ENCODE measurements around the gene ALDH1A1.
A peak's percentile ranks its signal among the peaks of the same experiment; 100 is the strongest.

Gene ALDH1A1

DNA sequence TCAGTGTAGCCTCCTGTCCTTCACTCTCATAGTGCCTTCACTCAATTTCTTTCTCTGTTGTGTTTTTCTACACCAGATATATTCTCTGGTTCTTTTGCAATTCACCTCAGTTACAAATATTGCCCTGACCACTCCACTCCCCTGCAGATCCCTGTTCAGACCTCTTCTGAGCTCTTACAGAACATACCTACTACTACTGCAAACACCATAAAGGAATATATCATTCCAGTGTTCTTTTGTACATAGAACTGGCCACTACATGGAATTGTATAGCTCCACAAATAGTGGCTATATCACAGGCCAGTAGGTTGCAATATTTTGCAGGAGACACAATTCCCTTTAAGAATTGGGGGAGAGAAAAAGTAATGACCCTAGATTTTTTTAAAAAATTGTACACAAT, 21.0 kb downstream of the ALDH1A1 start:
- no peak for TF ChIP-seq JUND (IDR thresholded peaks at IDR 0.05; ENCODE audit: low read depth)
- in situ Hi-C loops (cut with HindIII; ENCODE audit: low pct_unique_long_range_greater_than_20kb, low sequenced_read_pairs): no loop called here
- DNase-seq (ENCODE audit: low read depth in 1 of 2, low spot score in 1 of 2): no peak

DNA sequence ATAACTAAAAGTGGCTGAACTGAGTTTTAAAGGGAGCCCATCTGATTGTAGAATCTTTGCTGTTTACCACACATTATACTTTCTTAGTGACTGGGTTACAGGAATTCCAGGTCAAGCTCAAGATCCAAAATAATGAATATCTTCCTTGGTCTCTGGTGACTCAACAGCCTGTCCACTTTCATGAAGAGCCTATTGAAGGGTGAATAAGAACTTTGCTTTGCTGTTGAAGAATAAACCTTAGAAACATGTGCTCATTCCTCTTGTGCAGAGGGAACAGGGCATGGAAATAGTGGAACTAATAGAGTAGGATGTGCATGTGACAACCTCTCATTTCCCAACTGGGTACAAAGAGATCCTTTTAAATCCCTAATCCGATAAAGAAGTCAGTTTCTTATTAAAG, 21.4 kb downstream of the ALDH1A1 start:
- no peak for DNase-seq (ENCODE audit: low read depth in 1 of 2, low spot score in 1 of 2)
- in situ Hi-C loops (cut with HindIII; ENCODE audit: low pct_unique_long_range_greater_than_20kb, low sequenced_read_pairs): no loop called here
- TF ChIP-seq JUND (IDR thresholded peaks at IDR 0.05; ENCODE audit: low read depth): no peak

DNA sequence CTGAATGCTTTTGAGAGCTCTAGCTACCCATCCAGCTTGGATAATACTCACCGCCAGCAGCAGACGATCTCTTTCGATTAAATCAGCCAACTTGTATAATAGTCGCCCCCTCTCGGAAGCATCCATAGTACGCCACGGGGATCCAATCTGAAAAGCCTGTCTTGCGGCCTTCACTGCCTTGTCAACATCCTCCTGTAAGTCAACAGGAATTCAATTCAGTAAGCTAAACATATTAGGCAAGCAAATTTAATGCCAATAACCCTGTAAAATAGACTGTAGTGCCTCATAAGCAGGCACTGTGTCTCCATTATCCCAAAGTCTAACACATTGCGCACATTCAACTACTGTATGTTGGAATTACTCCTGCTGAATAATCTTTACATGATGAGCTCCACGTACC, 22.0 kb downstream of the ALDH1A1 start:
- TF ChIP-seq JUND (IDR thresholded peaks at IDR 0.05; ENCODE audit: low read depth): no peak
- in situ Hi-C loops (cut with HindIII; ENCODE audit: low pct_unique_long_range_greater_than_20kb, low sequenced_read_pairs): no loop called here
- peak in 1 of 2 experiments; percentile 46 for DNase-seq (ENCODE audit: low read depth in 1 of 2, low spot score in 1 of 2)

DNA sequence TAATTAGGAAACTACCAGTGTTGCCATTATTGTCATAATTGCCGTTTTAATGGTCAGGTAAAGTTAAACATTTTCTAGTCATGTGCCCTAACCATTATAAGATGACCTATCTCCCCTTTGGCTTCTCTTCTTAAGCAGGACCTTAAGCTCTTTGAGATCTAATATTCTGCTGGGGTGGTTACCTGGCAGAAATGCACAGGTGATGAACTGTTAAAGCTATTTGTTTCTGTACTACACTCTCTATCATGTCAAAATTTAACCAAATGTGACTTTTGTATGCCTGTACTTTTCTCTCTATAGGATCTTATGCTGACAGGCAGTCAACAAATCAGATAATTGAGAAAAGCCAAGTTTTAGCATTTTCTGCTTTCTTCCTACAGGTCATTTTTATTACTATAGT, 23.3 kb downstream of the ALDH1A1 start:
- TF ChIP-seq JUND (IDR thresholded peaks at IDR 0.05; ENCODE audit: low read depth): no peak
- in situ Hi-C loops (cut with HindIII; ENCODE audit: low pct_unique_long_range_greater_than_20kb, low sequenced_read_pairs): no loop called here
- no peak for DNase-seq (ENCODE audit: low read depth in 1 of 2, low spot score in 1 of 2)

DNA sequence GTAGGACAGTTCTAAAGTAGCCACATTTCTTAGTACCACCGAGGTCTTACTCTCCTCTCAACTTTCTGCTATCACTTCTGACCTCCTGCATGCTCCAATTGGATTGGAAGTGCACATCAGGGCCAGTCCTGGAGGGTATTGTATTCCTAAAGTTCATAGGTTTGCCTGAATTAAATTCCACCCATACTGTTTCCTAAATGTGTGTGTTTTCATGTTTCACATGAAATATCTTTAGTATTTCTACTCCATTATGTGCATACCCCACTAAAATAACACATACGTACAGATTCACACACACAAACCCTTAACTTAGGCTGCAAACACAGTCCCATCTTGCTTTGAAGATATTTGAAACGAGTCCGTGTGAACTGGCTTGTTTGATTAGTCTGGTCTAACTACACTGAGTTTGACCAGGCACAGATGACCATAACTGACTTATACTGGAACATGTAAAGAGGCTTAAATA, 24.8 kb downstream of the ALDH1A1 start:
- TF ChIP-seq JUND (IDR thresholded peaks at IDR 0.05; ENCODE audit: low read depth): no peak
- no peak for DNase-seq (ENCODE audit: low read depth in 1 of 2, low spot score in 1 of 2)
- in situ Hi-C loops (cut with HindIII; ENCODE audit: low pct_unique_long_range_greater_than_20kb, low sequenced_read_pairs): no loop called here

DNA sequence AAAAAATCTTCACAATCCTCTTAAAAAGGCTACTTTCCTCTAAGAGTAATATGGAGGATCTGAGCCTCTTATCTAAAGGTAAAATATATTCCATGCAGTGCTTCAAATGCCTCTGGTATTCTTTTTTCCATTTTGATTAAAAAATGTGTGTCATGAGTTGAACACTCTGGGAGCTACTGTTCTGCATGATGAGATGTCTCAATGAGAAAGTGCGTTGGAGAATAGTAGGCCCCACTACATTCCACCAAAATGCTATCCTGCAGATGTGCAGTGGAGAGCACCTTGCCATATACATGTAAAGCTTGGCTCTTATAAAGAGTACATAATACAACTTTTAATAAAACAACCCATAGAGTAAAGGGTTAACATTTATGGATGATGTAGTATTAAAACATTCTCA, 26.3 kb downstream of the ALDH1A1 start:
- no peak for DNase-seq (ENCODE audit: low read depth in 1 of 2, low spot score in 1 of 2)
- in situ Hi-C loops (cut with HindIII; ENCODE audit: low pct_unique_long_range_greater_than_20kb, low sequenced_read_pairs): no loop called here
- TF ChIP-seq JUND (IDR thresholded peaks at IDR 0.05; ENCODE audit: low read depth): no peak

DNA sequence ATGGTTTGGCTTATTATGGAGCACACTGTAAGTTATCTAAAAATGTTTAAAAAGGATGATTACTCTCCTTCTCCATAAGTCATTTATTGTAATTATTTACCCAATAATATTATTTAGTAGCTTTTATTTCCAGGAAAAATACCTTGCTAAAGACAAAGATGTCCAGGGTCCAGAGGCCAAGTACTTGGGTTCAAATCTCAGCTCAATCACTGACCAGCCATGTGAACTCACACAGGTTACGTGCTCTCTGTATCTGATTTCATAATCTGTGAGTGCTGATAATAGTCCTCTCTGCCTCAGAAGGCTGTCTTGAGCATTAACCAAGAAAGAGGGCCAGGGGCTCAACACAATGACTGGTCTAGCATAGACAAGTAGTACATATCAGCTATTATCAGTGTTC, 27.0 kb downstream of the ALDH1A1 start:
- in situ Hi-C loops (cut with HindIII; ENCODE audit: low pct_unique_long_range_greater_than_20kb, low sequenced_read_pairs): no loop called here
- no peak for TF ChIP-seq JUND (IDR thresholded peaks at IDR 0.05; ENCODE audit: low read depth)
- no peak for DNase-seq (ENCODE audit: low read depth in 1 of 2, low spot score in 1 of 2)

DNA sequence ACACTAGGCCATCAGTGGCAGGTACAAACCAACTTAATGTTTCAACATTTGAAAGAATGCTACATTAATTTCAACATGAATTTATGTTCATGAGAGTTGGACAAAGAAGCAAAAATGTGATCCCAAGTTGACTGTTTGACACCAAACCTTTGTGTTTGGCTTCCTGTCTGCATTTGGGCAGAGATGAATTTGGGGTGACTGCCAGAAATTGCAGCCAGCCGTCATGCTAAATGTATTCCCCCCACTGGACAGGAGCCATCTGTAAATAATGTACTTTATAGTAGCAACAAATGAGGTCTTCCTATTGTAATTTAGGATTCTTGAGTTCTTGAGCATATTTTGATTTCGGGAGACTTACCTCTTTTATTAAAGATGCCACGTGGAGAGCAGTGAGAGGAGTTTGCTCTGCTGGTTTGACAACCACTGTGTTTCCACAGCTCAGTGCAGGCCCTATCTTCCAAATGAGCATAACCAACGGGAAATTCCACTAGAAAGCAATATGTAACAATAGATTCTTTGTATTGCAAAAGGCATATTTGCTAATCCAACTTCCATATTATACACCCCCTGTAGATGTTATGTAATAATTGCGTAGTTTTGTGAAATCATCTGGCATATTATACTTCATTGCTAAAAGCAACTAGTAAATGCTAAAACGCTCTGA, 27.6 kb downstream of the ALDH1A1 start:
- in situ Hi-C loops (cut with HindIII; ENCODE audit: low pct_unique_long_range_greater_than_20kb, low sequenced_read_pairs): no loop called here
- DNase-seq (ENCODE audit: low read depth in 1 of 2, low spot score in 1 of 2): no peak
- no peak for TF ChIP-seq JUND (IDR thresholded peaks at IDR 0.05; ENCODE audit: low read depth)

DNA sequence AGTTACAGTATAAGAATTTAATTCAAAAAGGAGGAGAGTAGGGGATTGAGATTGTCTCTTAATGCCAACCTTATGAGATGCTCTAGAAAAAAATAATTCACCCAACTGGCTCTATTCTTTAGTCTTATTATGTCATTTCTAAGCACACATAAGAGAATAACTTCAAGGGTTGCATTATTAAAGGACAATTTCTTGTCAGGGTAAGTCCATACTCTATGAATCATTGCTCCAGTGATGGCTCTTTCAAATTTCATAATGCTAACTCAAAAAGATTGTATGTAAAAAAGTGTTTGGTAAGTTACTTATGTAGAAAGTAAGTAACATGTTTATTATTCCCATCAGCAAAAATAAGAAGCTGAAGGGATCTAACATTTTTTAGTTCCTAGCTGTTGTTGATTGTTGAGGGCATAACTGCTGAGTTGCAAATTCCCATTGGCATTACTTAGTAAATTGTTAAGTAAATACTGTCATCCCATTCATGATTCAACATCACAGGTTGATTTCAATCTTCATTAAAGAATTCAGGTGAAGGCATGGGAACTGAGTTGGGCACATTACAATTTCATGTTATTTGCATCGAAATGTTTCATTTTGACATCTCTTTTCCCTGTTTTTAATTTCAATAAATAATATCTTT, 28.6 kb downstream of the ALDH1A1 start:
- no peak for DNase-seq (ENCODE audit: low read depth in 1 of 2, low spot score in 1 of 2)
- in situ Hi-C loops (cut with HindIII; ENCODE audit: low pct_unique_long_range_greater_than_20kb, low sequenced_read_pairs): no loop called here
- TF ChIP-seq JUND (IDR thresholded peaks at IDR 0.05; ENCODE audit: low read depth): no peak

DNA sequence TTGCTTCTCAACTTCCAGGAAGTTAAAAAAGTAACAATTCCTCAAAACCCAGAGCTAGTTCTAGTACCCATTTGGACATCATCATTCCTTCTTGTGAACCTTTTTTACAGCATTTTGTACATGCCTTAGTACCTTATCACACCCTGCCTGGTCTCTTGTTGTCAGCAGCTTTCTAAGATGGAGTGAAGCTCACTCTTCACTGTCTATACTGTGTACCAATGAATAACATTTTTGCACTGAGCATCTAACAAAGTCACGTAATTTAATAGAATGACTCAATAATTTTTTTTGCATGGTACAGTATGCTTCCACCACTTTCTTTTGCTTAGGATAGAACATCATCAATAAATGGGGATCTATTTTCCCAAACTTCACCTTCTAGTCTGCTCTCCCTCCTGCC, 29.8 kb downstream of the ALDH1A1 start:
- in situ Hi-C loops (cut with HindIII; ENCODE audit: low pct_unique_long_range_greater_than_20kb, low sequenced_read_pairs): no loop called here
- no peak for DNase-seq (ENCODE audit: low read depth in 1 of 2, low spot score in 1 of 2)
- TF ChIP-seq JUND (IDR thresholded peaks at IDR 0.05; ENCODE audit: low read depth): no peak

DNA sequence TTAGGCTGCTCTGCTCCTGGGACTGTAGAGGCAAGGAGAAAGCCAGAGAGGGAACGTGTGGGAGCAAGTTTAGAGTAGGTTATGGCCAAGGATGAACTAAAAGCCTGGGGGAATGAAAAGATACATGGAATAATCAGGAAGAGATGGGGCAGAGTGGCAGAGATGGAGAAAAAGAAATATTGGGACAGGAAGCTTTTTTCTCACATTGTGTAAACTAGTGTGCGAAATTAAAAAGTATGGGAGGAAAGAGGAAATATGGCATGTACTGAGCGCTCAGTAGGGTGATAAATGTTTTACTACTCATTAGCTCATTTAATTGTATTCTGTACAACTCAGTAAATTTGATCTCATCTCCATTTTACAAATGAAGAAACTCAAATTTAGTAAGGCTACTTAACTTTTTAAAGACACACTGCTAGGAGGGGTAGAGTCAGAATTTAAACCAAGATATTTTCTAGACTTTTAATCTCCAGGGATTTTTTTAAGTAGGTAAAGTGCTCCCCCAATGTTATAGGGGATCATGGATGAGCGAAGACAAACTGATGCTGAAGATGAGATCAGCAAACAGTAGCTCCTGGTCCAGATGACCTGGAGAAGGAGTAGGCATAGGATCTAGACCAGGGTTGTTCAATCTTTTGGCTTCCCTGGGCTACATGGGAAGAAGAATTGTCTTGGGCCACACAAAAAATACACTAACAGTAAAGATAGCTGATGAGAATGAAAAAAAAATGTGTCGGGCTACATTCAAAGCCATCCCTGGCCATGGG, 30.8 kb downstream of the ALDH1A1 start:
- TF ChIP-seq JUND (IDR thresholded peaks at IDR 0.05; ENCODE audit: low read depth): no peak
- in situ Hi-C loops (cut with HindIII; ENCODE audit: low pct_unique_long_range_greater_than_20kb, low sequenced_read_pairs): no loop called here
- no peak for DNase-seq (ENCODE audit: low read depth in 1 of 2, low spot score in 1 of 2)

DNA sequence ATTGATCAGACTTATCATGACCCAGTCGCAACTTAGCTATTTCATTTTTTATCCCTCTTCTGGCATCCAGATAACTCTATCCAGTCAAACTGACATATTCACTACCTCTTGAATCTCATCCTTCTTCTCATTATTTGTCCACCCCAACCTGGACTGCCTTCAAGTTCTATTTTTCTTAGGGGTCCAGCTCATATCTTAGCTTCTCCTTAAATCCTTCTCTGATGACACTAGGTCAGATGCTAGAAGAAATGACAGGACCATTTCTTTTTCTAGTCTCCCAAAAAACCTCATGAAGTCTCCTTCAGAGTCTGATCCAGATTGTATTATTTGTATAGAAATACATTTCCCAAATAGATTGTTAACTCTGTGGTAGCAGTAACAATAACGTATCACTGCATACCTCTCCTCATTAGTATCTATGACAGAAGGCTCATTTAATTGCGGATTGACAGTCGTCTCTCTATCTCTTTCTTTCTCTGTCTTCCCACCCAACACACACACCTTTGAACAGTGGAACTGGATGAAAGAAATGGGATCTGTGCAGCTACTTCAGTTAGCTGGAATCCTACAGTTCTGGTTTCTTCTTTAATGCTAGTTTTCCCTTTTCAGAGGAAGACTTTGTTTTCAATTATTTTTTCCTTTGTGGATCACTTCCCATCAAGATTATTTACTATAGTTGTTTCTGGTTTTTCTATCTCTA, 33.5 kb downstream of the ALDH1A1 start:
- in situ Hi-C loops (cut with HindIII; ENCODE audit: low pct_unique_long_range_greater_than_20kb, low sequenced_read_pairs): no loop called here
- no peak for TF ChIP-seq JUND (IDR thresholded peaks at IDR 0.05; ENCODE audit: low read depth)

More for the DNA sequence above, 33.5 kb downstream of the ALDH1A1 start:
- no peak for DNase-seq (ENCODE audit: low read depth in 1 of 2, low spot score in 1 of 2)
